GM12878 (cell line): ENCODE data around the gene PTTG1. TPM values are rescaled to one million over a fixed set of nuclear protein-coding genes. Genes with fewer than 3 reads are reported as not detected.
A peak's percentile ranks its signal among the peaks of the same experiment; 100 is the strongest.

ENCODE experiments used
- CBFB ChIP-seq: IDR thresholded peaks from 2 replicates; pipeline ENCODE4 v1.6.1; 2016; ENCODE audit warnings: antibody characterized with exemption, low read depth
- CHD2 ChIP-seq: IDR thresholded peaks from 2 replicates; pipeline ENCODE4 v1.6.1; 2011; ENCODE audit warnings: low read depth, low read length, improper control_type of control experiment, borderline replicate concordance
- FOXK2 ChIP-seq: fragments of 450-650 bp; IDR thresholded peaks from 2 replicates; pipeline ENCODE4 v1.6.1; 2017; ENCODE audit warnings: mild to moderate bottlenecking, moderate library complexity
- IKZF1 ChIP-seq: fragments of 450-650 bp; conservative IDR thresholded peaks from 2 replicates; pipeline ENCODE4 v1.6.1; 2017; ENCODE audit warnings: antibody characterized with exemption, mild to moderate bottlenecking
- JUNB ChIP-seq: IDR thresholded peaks from 2 replicates; pipeline ENCODE4 v1.6.1; 2016; ENCODE audit warnings: antibody characterized with exemption, mild to moderate bottlenecking
- POLR2A ChIP-seq: IDR thresholded peaks from 2 replicates; pipeline ENCODE4 v1.6.1; 2011; ENCODE audit warnings: low read depth, mild to moderate bottlenecking, low read length
- POLR2AphosphoS2 ChIP-seq: IDR thresholded peaks from 2 replicates; pipeline ENCODE4 v1.6.1; 2011; ENCODE audit warnings: low read depth, mild to moderate bottlenecking, low read length, improper control_type of control experiment, moderate library complexity
- RUNX3 ChIP-seq: IDR thresholded peaks from 2 replicates; pipeline ENCODE4 v1.6.1; 2012; ENCODE audit warnings: low read length, inconsistent platforms
- TARDBP ChIP-seq: IDR thresholded peaks from 2 replicates; pipeline ENCODE4 v1.6.1; 2016; ENCODE audit warnings: borderline replicate concordance
- ZNF622 ChIP-seq: fragments of 450-650 bp; IDR thresholded peaks from 2 replicates; pipeline ENCODE4 v1.6.1; 2017; ENCODE audit warnings: mild to moderate bottlenecking, inconsistent platforms
- polyA plus RNA-seq, 11 experiments: library from polyadenylated mRNA; depleted of rRNA in 4 of 11; unstranded in 6 of 11; stranded (reverse) in 5 of 11; fragments of >200 nt; fragmentation: Nextera tagmentation in 4 of 11; fragmentation: Illumina TruSeq in 1 of 11; extraction: Ambion mirVana in 4 of 11; extraction: Trizol in 1 of 11; gene quantifications; 1 replicate in 1 of 11; 2 replicates in 10 of 11; pipeline versions ENCODE4 v1.2.1 to v1.2.3, GENCODE V29; 2011 to 2016; ENCODE audit warnings: inconsistent platforms in 2 of 11, missing spikeins in 2 of 11, low read depth in 1 of 11
- total RNA-seq, 4 experiments: library from RNA; depleted of rRNA in 3 of 4; stranded (reverse); fragments of >200 nt in 3 of 4; fragmentation: Illumina TruSeq in 1 of 4; extraction: Trizol in 1 of 4; gene quantifications; 2 replicates each; pipeline versions ENCODE4 v1.2.1 to v1.2.3, GENCODE V29; 2013 to 2021
- TF ChIP-seq, protein P1 (sequence below): fragments of 450-650 bp; IDR thresholded peaks from 2 replicates; pipeline ENCODE4 v1.6.1; 2017; ENCODE audit warnings: mild to moderate bottlenecking
- TF ChIP-seq, protein P2 (sequence below): fragments of 450-650 bp; IDR thresholded peaks from 2 replicates; pipeline ENCODE4 v1.6.1; 2016; ENCODE audit warnings: mild to moderate bottlenecking, moderate library complexity, borderline replicate concordance
- TF ChIP-seq, protein P3 (sequence below): IDR thresholded peaks from 2 replicates; pipeline ENCODE4 v1.6.1; 2012; ENCODE audit warnings: improper control_type of control experiment, low read depth, low read length; ENCODE audit not compliant: insufficient replicate concordance
- TF ChIP-seq, protein P4 (sequence below): IDR thresholded peaks from 2 replicates; pipeline ENCODE4 v1.6.1; 2011; ENCODE audit warnings: borderline replicate concordance, low read depth, mild to moderate bottlenecking, moderate library complexity, mixed read lengths, low read length; ENCODE audit not compliant: insufficient read depth; ENCODE audit errors: extremely low read length
- TF ChIP-seq, protein P5 (sequence below): fragments of 450-650 bp; formaldehyde crosslinking; IDR thresholded peaks from 2 replicates; pipeline ENCODE4 v1.5.0; 2022; ENCODE audit warnings: mild to moderate bottlenecking, missing genetic modification characterization

Gene PTTG1
- total and polyA plus RNA-seq, 10 of the 15 experiments (the other 5 are each of a cell fraction or from before 2014, with no cell fraction given) = 154 to 1,033 (median 377) TPM

DNA sequence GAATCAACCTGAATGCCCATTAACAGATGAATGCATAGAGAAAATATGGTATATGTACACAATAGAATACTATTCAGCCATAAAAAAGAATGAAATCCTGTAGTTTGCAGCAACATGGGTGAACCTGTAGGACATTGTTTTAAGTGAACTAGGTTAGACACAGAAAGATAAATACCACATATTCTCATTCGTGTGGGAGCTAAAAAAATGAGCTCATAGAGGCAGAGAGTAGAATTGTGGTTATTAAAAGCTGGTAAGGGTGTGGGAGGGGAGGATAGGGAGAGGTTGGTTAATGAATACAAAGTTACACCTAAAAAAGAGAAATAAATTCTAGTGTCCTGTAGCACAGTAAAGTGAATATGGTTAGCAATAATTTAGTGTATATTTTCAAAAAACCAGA lies 23.5 kb downstream of the PTTG1 start (continued):
- TF ChIP-seq POLR2A (no peak), TARDBP (no peak), FOXK2 (no peak), CBFB (0 out of 2 replicates have a peak, but pooled peaks have one; percentile 29), POLR2AphosphoS2 (no peak), IKZF1 (0 out of 2 replicates have a peak, but pooled peaks have one; percentile 41), JUNB (0 out of 2 replicates have a peak, but pooled peaks have one; percentile 3), ZNF622 (no peak), CHD2 (no peak), RUNX3 (peak; percentile 76)
- TF ChIP-seq, protein P1, sequence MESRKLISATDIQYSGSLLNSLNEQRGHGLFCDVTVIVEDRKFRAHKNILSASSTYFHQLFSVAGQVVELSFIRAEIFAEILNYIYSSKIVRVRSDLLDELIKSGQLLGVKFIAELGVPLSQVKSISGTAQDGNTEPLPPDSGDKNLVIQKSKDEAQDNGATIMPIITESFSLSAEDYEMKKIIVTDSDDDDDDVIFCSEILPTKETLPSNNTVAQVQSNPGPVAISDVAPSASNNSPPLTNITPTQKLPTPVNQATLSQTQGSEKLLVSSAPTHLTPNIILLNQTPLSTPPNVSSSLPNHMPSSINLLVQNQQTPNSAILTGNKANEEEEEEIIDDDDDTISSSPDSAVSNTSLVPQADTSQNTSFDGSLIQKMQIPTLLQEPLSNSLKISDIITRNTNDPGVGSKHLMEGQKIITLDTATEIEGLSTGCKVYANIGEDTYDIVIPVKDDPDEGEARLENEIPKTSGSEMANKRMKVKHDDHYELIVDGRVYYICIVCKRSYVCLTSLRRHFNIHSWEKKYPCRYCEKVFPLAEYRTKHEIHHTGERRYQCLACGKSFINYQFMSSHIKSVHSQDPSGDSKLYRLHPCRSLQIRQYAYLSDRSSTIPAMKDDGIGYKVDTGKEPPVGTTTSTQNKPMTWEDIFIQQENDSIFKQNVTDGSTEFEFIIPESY = no peak
- TF ChIP-seq, protein P2, sequence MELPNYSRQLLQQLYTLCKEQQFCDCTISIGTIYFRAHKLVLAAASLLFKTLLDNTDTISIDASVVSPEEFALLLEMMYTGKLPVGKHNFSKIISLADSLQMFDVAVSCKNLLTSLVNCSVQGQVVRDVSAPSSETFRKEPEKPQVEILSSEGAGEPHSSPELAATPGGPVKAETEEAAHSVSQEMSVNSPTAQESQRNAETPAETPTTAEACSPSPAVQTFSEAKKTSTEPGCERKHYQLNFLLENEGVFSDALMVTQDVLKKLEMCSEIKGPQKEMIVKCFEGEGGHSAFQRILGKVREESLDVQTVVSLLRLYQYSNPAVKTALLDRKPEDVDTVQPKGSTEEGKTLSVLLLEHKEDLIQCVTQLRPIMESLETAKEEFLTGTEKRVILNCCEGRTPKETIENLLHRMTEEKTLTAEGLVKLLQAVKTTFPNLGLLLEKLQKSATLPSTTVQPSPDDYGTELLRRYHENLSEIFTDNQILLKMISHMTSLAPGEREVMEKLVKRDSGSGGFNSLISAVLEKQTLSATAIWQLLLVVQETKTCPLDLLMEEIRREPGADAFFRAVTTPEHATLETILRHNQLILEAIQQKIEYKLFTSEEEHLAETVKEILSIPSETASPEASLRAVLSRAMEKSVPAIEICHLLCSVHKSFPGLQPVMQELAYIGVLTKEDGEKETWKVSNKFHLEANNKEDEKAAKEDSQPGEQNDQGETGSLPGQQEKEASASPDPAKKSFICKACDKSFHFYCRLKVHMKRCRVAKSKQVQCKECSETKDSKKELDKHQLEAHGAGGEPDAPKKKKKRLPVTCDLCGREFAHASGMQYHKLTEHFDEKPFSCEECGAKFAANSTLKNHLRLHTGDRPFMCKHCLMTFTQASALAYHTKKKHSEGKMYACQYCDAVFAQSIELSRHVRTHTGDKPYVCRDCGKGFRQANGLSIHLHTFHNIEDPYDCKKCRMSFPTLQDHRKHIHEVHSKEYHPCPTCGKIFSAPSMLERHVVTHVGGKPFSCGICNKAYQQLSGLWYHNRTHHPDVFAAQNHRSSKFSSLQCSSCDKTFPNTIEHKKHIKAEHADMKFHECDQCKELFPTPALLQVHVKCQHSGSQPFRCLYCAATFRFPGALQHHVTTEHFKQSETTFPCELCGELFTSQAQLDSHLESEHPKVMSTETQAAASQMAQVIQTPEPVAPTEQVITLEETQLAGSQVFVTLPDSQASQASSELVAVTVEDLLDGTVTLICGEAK = no peak
- TF ChIP-seq, protein P3, sequence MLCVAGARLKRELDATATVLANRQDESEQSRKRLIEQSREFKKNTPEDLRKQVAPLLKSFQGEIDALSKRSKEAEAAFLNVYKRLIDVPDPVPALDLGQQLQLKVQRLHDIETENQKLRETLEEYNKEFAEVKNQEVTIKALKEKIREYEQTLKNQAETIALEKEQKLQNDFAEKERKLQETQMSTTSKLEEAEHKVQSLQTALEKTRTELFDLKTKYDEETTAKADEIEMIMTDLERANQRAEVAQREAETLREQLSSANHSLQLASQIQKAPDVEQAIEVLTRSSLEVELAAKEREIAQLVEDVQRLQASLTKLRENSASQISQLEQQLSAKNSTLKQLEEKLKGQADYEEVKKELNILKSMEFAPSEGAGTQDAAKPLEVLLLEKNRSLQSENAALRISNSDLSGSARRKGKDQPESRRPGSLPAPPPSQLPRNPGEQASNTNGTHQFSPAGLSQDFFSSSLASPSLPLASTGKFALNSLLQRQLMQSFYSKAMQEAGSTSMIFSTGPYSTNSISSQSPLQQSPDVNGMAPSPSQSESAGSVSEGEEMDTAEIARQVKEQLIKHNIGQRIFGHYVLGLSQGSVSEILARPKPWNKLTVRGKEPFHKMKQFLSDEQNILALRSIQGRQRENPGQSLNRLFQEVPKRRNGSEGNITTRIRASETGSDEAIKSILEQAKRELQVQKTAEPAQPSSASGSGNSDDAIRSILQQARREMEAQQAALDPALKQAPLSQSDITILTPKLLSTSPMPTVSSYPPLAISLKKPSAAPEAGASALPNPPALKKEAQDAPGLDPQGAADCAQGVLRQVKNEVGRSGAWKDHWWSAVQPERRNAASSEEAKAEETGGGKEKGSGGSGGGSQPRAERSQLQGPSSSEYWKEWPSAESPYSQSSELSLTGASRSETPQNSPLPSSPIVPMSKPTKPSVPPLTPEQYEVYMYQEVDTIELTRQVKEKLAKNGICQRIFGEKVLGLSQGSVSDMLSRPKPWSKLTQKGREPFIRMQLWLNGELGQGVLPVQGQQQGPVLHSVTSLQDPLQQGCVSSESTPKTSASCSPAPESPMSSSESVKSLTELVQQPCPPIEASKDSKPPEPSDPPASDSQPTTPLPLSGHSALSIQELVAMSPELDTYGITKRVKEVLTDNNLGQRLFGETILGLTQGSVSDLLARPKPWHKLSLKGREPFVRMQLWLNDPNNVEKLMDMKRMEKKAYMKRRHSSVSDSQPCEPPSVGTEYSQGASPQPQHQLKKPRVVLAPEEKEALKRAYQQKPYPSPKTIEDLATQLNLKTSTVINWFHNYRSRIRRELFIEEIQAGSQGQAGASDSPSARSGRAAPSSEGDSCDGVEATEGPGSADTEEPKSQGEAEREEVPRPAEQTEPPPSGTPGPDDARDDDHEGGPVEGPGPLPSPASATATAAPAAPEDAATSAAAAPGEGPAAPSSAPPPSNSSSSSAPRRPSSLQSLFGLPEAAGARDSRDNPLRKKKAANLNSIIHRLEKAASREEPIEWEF = no peak
- TF ChIP-seq, protein P4, sequence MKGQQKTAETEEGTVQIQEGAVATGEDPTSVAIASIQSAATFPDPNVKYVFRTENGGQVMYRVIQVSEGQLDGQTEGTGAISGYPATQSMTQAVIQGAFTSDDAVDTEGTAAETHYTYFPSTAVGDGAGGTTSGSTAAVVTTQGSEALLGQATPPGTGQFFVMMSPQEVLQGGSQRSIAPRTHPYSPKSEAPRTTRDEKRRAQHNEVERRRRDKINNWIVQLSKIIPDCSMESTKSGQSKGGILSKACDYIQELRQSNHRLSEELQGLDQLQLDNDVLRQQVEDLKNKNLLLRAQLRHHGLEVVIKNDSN = no peak
- TF ChIP-seq, protein P5, sequence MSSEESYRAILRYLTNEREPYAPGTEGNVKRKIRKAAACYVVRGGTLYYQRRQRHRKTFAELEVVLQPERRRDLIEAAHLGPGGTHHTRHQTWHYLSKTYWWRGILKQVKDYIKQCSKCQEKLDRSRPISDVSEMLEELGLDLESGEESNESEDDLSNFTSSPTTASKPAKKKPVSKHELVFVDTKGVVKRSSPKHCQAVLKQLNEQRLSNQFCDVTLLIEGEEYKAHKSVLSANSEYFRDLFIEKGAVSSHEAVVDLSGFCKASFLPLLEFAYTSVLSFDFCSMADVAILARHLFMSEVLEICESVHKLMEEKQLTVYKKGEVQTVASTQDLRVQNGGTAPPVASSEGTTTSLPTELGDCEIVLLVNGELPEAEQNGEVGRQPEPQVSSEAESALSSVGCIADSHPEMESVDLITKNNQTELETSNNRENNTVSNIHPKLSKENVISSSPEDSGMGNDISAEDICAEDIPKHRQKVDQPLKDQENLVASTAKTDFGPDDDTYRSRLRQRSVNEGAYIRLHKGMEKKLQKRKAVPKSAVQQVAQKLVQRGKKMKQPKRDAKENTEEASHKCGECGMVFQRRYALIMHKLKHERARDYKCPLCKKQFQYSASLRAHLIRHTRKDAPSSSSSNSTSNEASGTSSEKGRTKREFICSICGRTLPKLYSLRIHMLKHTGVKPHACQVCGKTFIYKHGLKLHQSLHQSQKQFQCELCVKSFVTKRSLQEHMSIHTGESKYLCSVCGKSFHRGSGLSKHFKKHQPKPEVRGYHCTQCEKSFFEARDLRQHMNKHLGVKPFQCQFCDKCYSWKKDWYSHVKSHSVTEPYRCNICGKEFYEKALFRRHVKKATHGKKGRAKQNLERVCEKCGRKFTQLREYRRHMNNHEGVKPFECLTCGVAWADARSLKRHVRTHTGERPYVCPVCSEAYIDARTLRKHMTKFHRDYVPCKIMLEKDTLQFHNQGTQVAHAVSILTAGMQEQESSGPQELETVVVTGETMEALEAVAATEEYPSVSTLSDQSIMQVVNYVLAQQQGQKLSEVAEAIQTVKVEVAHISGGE (CRISPR knock-in tag) = no peak
